HepG2 (cell line): Measurements from ENCODE around the gene HELT. TPM values are rescaled to one million over a fixed set of nuclear protein-coding genes. Genes with fewer than 3 reads are reported as not detected.
A peak's percentile ranks its signal among the peaks of the same experiment; 100 is the strongest.

Source experiments
- ATAC-seq: fragments of 200-7000 bp; cut with Tn5 transposase; 3 replicates; pipeline ENCODE4 v1.9.1; 2020; ENCODE audit warnings: mild to moderate bottlenecking, moderate library complexity
- BruUV-seq: library from RNA; stranded (reverse); fragments of 400-500 nt; replicated peaks from 2 replicates; lab custom pipeline; 2021; lab: Mats Ljungman, UMichigan
- CTCF ChIA-PET: fragments of 300-600 bp; formaldehyde crosslinking; extraction: SDS; loops from one replicate; lab custom pipeline; 2021; ENCODE audit warnings: low total read pairs, inconsistent platforms, low intra/inter-chr PET ratio; lab: Yijun Ruan, JAX
- POLR2A ChIA-PET: fragments of 350-600 bp; sonication (Branson Sonifier 250); formaldehyde crosslinking; loops from one replicate; lab custom pipeline; 2020; ENCODE audit warnings: antibody characterized with exemption, inconsistent platforms; lab: Yijun Ruan, JAX
- DNase-seq: peaks from one replicate; pipeline ENCODE4 v3.0.0-alpha.2; 2015; ENCODE audit warnings: low spot score
- FAIRE-seq: peaks from 3 replicates; lab custom pipeline; 2011; peaks lifted over from hg19 to GRCh38; lab: Jason Lieb, UNC
- H2AFZ ChIP-seq: one replicate; pipeline ENCODE4 v1.6.1; 2011; ENCODE audit warnings: low read length, inconsistent platforms
- H3K27ac ChIP-seq: fragments of 300-600 bp; 3 replicates; pipeline ENCODE4 v1.8.0; 2011; ENCODE audit warnings: mixed run types, mild to moderate bottlenecking, mixed read lengths, low read length, inconsistent platforms; ENCODE audit not compliant: insufficient read depth; ENCODE audit errors: extremely low read length
- H3K27me3 ChIP-seq, 2 experiments: fragments of 200-600 bp in 1 of 2; 2 replicates in 1 of 2; 3 replicates in 1 of 2; pipeline versions ENCODE4 v1.6.0 to v1.8.0; 2011; ENCODE audit warnings: low read length in 2 of 2, mild to moderate bottlenecking in 2 of 2, moderate library complexity in 2 of 2, inconsistent platforms in 1 of 2; ENCODE audit not compliant: insufficient read depth in 2 of 2, control insufficient read depth in 1 of 2
- H3K36me3 ChIP-seq, 2 experiments: fragments of 200-600 bp in 1 of 2; replicated peaks in 1 of 2; 2 replicates in 1 of 2; 3 replicates in 1 of 2; pipeline versions ENCODE4 v1.5.1 to v1.8.0; 2011; ENCODE audit warnings: low read length in 2 of 2, inconsistent platforms in 1 of 2; ENCODE audit not compliant: insufficient read depth in 2 of 2, control insufficient read depth in 1 of 2
- H3K4me1 ChIP-seq: 2 replicates; pipeline ENCODE4 v1.5.1; 2012; ENCODE audit warnings: low read length, inconsistent platforms; ENCODE audit not compliant: insufficient read depth
- H3K4me2 ChIP-seq: 2 replicates; pipeline ENCODE4 v1.6.0; 2011; ENCODE audit warnings: low read depth, low read length, inconsistent platforms
- H3K4me3 ChIP-seq, 3 experiments: fragments of 200-600 bp in 1 of 3; sonication (generic), shearing (Covaris generic) in 1 of 3; replicated peaks in 1 of 3; 2 replicates each; pipeline ENCODE4 v1.5.1; 2011 to 2016; ENCODE audit warnings: low read length in 3 of 3, inconsistent platforms in 2 of 3, low read depth in 2 of 3, mild to moderate bottlenecking in 2 of 3, control low read depth in 1 of 3, mixed read lengths in 1 of 3; ENCODE audit not compliant: insufficient read depth in 1 of 3
- H3K79me2 ChIP-seq: one replicate; pipeline ENCODE4 v1.6.1; 2011; ENCODE audit warnings: low read length, inconsistent platforms; ENCODE audit not compliant: insufficient read depth
- H3K9ac ChIP-seq: 2 replicates; pipeline ENCODE4 v1.6.0; 2011; ENCODE audit warnings: mild to moderate bottlenecking, low read depth, low read length, inconsistent platforms; ENCODE audit not compliant: insufficient read depth
- H3K9me3 ChIP-seq: 2 replicates; pipeline ENCODE4 v1.5.1; 2012; ENCODE audit warnings: mild to moderate bottlenecking, low read length
- H4K20me1 ChIP-seq: 2 replicates; pipeline ENCODE4 v1.6.0; 2011; ENCODE audit warnings: inconsistent platforms, mild to moderate bottlenecking, low read length, moderate library complexity; ENCODE audit not compliant: insufficient read depth
- CBX1 ChIP-seq: IDR thresholded peaks from one replicate; pipeline ENCODE4 v1.6.1; 2016; ENCODE audit warnings: antibody characterized with exemption, low read depth
- CBX2 ChIP-seq, 2 experiments: fragments of 200-600 bp in 1 of 2; sonication (generic); formaldehyde crosslinking in 1 of 2; IDR thresholded peaks; 2 replicates each; pipeline versions ENCODE4 v1.7.0 to v1.8.1; 2018 to 2022; ENCODE audit warnings: low read depth in 2 of 2, low read length in 1 of 2, mild to moderate bottlenecking in 1 of 2, missing genetic modification reagents in 1 of 2
- CREB3 ChIP-seq: sonication (generic); formaldehyde crosslinking; IDR thresholded peaks from 2 replicates; pipeline ENCODE4 v1.5.0; 2020; ENCODE audit warnings: missing genetic modification reagents
- DPF2 ChIP-seq: sonication (generic); formaldehyde crosslinking; IDR thresholded peaks from 2 replicates; pipeline ENCODE4 v1.4.0; 2020; ENCODE audit warnings: mild to moderate bottlenecking, low read depth, missing genetic modification reagents, borderline replicate concordance
- HOXA9 ChIP-seq: sonication (generic); formaldehyde crosslinking; IDR thresholded peaks from 2 replicates; pipeline ENCODE4 v1.8.1; 2022; ENCODE audit warnings: missing genetic modification reagents, mild to moderate bottlenecking, moderate library complexity, borderline replicate concordance
- ISL2 ChIP-seq: sonication (generic); formaldehyde crosslinking; IDR thresholded peaks from 2 replicates; pipeline ENCODE4 v1.5.0; 2020; ENCODE audit warnings: missing genetic modification reagents
- NR1H2 ChIP-seq: sonication (generic); formaldehyde crosslinking; IDR thresholded peaks from 2 replicates; pipeline ENCODE4 v1.8.1; 2022; ENCODE audit warnings: low read depth, missing genetic modification reagents, borderline replicate concordance
- SMAD1 ChIP-seq: sonication (generic); formaldehyde crosslinking; IDR thresholded peaks from 2 replicates; pipeline ENCODE4 v1.4.0; 2020; ENCODE audit warnings: missing genetic modification reagents, low read depth, mild to moderate bottlenecking, borderline replicate concordance
- SP4 ChIP-seq: sonication (generic); formaldehyde crosslinking; IDR thresholded peaks from 2 replicates; pipeline ENCODE4 v1.8.1; 2023; ENCODE audit warnings: mild to moderate bottlenecking, missing genetic modification reagents
- TBP ChIP-seq: sonication (generic); formaldehyde crosslinking; IDR thresholded peaks from 2 replicates; pipeline ENCODE4 v1.5.0; 2020; ENCODE audit warnings: missing genetic modification reagents
- TOE1 ChIP-seq: sonication (generic); formaldehyde crosslinking; IDR thresholded peaks from 2 replicates; pipeline ENCODE4 v1.4.0; 2020; ENCODE audit warnings: mild to moderate bottlenecking, missing genetic modification reagents
- ZMAT5 ChIP-seq: sonication (generic); formaldehyde crosslinking; IDR thresholded peaks from 2 replicates; pipeline ENCODE4 v1.5.0; 2020; ENCODE audit warnings: mild to moderate bottlenecking, low read depth, missing genetic modification reagents, borderline replicate concordance
- ZMYM4 ChIP-seq: sonication (generic); formaldehyde crosslinking; IDR thresholded peaks from 2 replicates; pipeline ENCODE4 v1.8.1; 2023; ENCODE audit warnings: mild to moderate bottlenecking, missing genetic modification reagents
- ZNF296 ChIP-seq: sonication (generic); formaldehyde crosslinking; conservative IDR thresholded peaks from 2 replicates; pipeline ENCODE4 v1.5.0; 2020; ENCODE audit warnings: mild to moderate bottlenecking, missing genetic modification reagents
- ZNF383 ChIP-seq: sonication (generic); formaldehyde crosslinking; IDR thresholded peaks from 2 replicates; pipeline ENCODE4 v1.4.0; 2020; ENCODE audit warnings: missing genetic modification reagents, mild to moderate bottlenecking, borderline replicate concordance
- ZNF432 ChIP-seq: sonication (generic); formaldehyde crosslinking; IDR thresholded peaks from 2 replicates; pipeline ENCODE4 v1.5.0; 2020; ENCODE audit warnings: missing genetic modification reagents, mild to moderate bottlenecking, borderline replicate concordance
- ZNF550 ChIP-seq: sonication (generic); formaldehyde crosslinking; IDR thresholded peaks from 2 replicates; pipeline ENCODE4 v1.4.0; 2020; ENCODE audit warnings: mild to moderate bottlenecking, missing genetic modification reagents, borderline replicate concordance
- ZNF558 ChIP-seq: sonication (generic); formaldehyde crosslinking; IDR thresholded peaks from 2 replicates; pipeline ENCODE4 v1.9.0; 2022; ENCODE audit warnings: mild to moderate bottlenecking, missing genetic modification reagents, borderline replicate concordance
- ZNF619 ChIP-seq: sonication (generic); formaldehyde crosslinking; IDR thresholded peaks from 2 replicates; pipeline ENCODE4 v1.4.0; 2020; ENCODE audit warnings: mild to moderate bottlenecking, missing genetic modification reagents
- ZNF691 ChIP-seq: sonication (generic); formaldehyde crosslinking; IDR thresholded peaks from 2 replicates; pipeline ENCODE4 v1.4.0; 2020; ENCODE audit warnings: missing genetic modification reagents, low read depth, mild to moderate bottlenecking, borderline replicate concordance
- WGBS: methylation state at CpG from one replicate; pipeline ENCODE4 v1.1.6; 2017; ENCODE audit warnings: low lambda C conversion rate; 5-methylcytosine and 5-hydroxymethylcytosine counted together
- in situ Hi-C: cut with HindIII; loops from 2 replicates; pipeline ENCODE4 v1.10.0; 2017; ENCODE audit warnings: low pct_unique_long_range_greater_than_20kb; ENCODE audit not compliant: extremely low pct_ligation_motif_present
- intact Hi-C: fragments of 100-400 bp; cut with micrococcal nuclease; formaldehyde crosslinking; loops from one replicate; pipeline ENCODE4 v1.10.0; 2022; ENCODE audit not compliant: unreplicated experiment
- polyA plus RNA-seq, 8 experiments: library from polyadenylated mRNA; depleted of rRNA in 3 of 8; stranded (reverse) in 7 of 8; unstranded in 1 of 8; fragments of >200 nt; fragmentation: Illumina TruSeq in 4 of 8; extraction: Trizol in 4 of 8; gene quantifications; 2 replicates each; pipeline versions ENCODE4 v1.2.1 to v1.2.3, GENCODE V29; 2011 to 2016; ENCODE audit warnings: low read depth in 4 of 8, missing spikeins in 1 of 8, mixed read lengths in 1 of 8; ENCODE audit not compliant: insufficient read depth in 1 of 8
- total RNA-seq, 5 experiments: library from RNA; depleted of rRNA; stranded (reverse); fragments of >200 nt; fragmentation: Illumina TruSeq; extraction: Trizol; gene quantifications; 2 replicates each; pipeline ENCODE4 v1.2.3, GENCODE V29; 2016; ENCODE audit warnings: low read depth in 1 of 5

The HELT gene
- total and polyA plus RNA-seq, 2 of the 13 experiments (the other 11 are each of a cell fraction or from before 2014, with no cell fraction given), result not detected

GRCh38 chr4:185054886-185055285, 36.6 kb downstream of the HELT start:
- H2AFZ ChIP-seq, result no peak overlapping the region
- intact Hi-C loops, result no loop called here
- ATAC-seq, result no peak

GRCh38 chr4:185061610-185062009, 43.3 kb downstream of the HELT start:
- ATAC-seq (no peak), DNase-seq (no peak), FAIRE-seq (no peak)
- no peak overlapping the region for H2AFZ ChIP-seq
- H4K20me1 ChIP-seq, result no peaks in the 10 kb centered on the region
- H3K4me3 ChIP-seq, result no peak overlapping the region
- ChIA-PET POLR2A (no interaction called here), CTCF (no interaction called here)
- H3K27ac ChIP-seq, result no peak overlapping the region
- intact Hi-C loops, result no loop called here
- in situ Hi-C loops, result no loop called here
- H3K9ac ChIP-seq, result no peak overlapping the region
- H3K4me1 ChIP-seq, result no peaks in the 10 kb centered on the region
- peaks cover 0 to 21% of the 10 kb centered on the region in 2 experiments; a peak in 3 of 5 replicates for H3K27me3 ChIP-seq
- H3K4me2 ChIP-seq, result no peak overlapping the region
- H3K36me3 ChIP-seq, result no peaks in the 10 kb centered on the region
- 34% methylated on average over 3 of the region's 3 CpGs for WGBS
- BruUV-seq, result no TSS peak
- H3K79me2 ChIP-seq, result no peaks in the 10 kb centered on the region
- no peaks in the 10 kb centered on the region for H3K9me3 ChIP-seq
- TF ChIP-seq ZNF550 (CRISPR knock-in tag) (no peak), ZNF432 (CRISPR knock-in tag) (no peak), TOE1 (CRISPR knock-in tag) (no peak), ZMYM4 (no peak), CREB3 (CRISPR knock-in tag) (no peak), TBP (CRISPR knock-in tag) (no peak), ZNF558 (CRISPR knock-in tag) (no peak), ZNF383 (CRISPR knock-in tag) (no peak), ZNF691 (CRISPR knock-in tag) (no peak), CBX1 (no peak), ZMAT5 (CRISPR knock-in tag) (no peak), ISL2 (CRISPR knock-in tag) (no peak), ZNF296 (CRISPR knock-in tag) (no peak), DPF2 (no peak), SP4 (CRISPR knock-in tag) (no peak), HOXA9 (CRISPR knock-in tag) (no peak), ZNF619 (CRISPR knock-in tag) (no peak)

More at GRCh38 chr4:185054886-185055285, 36.6 kb downstream of the HELT start:
- TF ChIP-seq CBX2 (IDR thresholded peaks at IDR 0.05; ENCODE audit: low read depth, low read length) (0 out of 2 replicates have a peak, but pooled peaks have one; percentile 1), CBX2 (CRISPR knock-in tag; IDR thresholded peaks at IDR 0.05; ENCODE audit: low read depth) (no peak), NR1H2 (CRISPR knock-in tag) (no peak), SMAD1 (CRISPR knock-in tag) (no peak)
- no peaks in the 10 kb centered on the region; the same call in 1 of the 2 replicates for H3K9me3 ChIP-seq
- no TSS peak for BruUV-seq
- 13% methylated on average over 7 of the region's 7 CpGs for WGBS
- DNase-seq (no peak), FAIRE-seq (no peak)
- no peaks in the 10 kb centered on the region for H3K4me1 ChIP-seq
- no peak overlapping the region for H3K27ac ChIP-seq
- no peak overlapping the region for H3K4me3 ChIP-seq
- no peak overlapping the region for H3K4me2 ChIP-seq
- no peaks in the 10 kb centered on the region for H3K36me3 ChIP-seq
- H4K20me1 ChIP-seq, result no peaks in the 10 kb centered on the region
- CTCF ChIA-PET, result no interaction called here
- no peak overlapping the region for H3K9ac ChIP-seq
- peaks cover 0 to 51% of the 10 kb centered on the region in 2 experiments; a peak in 4 of 5 replicates for H3K27me3 ChIP-seq
- POLR2A ChIA-PET, result no interaction called here
- in situ Hi-C loops, result no loop called here
- H3K79me2 ChIP-seq, result no peaks in the 10 kb centered on the region
